GM21825 (cell line): ENCODE data around the gene TRIL.

Experiments
- ATAC-seq: cut with Tn5 transposase; IDR thresholded peaks from one replicate; pipeline ENCODE4 v1.9.1; 2021; ENCODE audit warnings: mild to moderate bottlenecking, moderate library complexity; ENCODE audit not compliant: unreplicated experiment

Gene TRIL

DNA sequence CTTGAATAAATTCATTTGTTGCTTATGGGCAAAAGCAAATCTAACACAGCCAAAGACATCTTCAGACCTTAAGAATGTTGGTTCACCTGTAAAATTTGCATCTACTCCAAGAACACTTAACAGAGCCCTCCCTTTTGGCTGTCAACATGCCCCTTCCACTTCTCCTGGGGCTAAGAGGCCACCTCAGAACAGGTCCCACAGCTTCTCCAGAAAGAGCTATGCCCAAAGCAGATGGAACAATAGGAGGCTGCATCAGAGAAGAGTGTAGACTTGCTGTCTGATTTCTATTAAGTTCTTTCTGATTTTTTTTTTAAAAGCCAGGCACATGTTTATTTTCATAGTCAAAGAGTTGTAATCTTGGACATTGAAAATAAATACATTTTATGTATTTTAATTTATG is 26.1 kb upstream of the TRIL start:
- ATAC-seq, result no peak

DNA sequence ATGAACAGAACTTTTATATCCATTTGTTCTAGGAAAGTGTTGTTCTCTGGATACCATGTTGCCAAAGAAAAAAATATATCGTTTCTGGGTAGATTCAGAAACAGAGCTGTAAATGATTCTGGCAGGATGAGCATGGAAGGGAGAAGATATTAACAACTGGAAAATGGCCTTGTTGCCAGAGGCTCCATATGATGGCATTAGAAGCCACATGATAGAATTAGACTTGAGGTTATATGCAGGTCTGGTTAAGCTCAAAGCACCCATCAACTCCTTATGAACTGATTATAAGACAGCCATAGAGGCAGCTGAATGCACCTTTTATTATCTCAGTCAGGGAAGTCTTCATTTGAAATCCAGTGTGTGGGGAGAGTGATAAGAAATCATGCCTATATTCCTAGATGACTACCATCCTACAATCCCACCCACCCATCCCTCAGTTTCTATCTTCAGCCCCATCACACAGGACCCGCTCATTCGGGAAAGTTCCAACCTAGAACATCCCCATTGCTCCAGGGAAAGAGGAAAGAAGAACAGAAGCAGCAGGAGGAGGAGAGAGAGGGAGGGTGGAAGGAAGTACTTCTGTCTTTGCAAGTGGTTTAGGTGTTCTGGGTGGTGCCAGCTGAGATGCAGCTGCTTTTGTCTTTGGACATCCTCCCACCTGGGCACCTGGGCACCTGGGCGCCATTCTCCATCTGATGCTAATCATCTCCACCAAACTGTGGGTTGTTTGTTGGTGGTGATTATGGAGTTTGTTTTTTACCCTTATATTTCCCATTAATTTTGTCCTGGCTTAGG is 25.5 kb upstream of the TRIL start:
- no peak for ATAC-seq

DNA sequence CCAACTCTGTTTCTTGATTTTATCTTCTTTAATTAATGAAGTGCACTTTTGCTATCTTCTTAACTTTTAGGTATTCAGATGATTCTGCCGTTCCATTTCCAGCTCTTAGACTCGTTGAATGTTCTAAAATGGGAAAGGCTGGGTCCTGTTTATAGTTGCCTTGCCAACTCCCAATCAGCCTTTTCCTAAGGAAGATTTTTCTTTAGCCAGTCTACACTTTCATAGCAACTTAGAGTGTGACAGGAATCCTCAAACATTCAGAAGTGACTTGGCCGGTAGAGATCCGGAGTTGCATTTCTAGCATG is 23.0 kb upstream of the TRIL start:
- ATAC-seq, result no peak

DNA sequence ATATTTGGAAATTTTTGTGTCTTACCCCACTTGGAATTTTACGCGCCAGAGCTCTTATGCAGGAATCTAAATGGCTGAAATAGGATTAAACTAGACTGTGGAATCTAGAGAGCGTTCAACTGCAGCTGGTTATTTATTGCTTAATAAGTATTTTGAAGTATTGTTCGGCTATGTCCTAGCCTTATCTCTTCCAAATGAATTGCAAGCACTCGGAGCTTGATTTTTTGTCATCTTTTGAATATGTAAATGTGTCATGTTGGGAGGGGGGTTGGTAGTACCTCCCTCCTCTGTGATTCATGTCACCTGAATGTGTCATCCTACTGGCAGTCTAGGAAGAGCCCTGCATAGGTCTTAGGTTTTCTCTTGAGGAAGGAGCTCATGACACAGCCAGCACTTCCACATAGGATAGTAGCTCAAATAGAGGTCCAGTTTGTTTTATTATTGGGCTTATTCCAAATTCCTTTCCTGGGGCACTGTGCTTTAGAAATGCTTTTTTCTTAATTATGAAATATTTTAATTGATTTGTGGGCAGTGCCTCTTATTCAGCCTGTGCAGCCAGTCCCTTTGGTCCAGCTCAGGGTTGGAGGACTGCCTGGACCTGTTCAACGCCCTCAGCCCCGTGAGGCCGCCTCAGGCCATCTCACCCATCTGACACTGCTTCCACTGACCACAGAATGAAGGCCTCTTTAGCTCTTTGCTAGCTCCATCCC is 22.5 kb upstream of the TRIL start:
- ATAC-seq, result no peak

DNA sequence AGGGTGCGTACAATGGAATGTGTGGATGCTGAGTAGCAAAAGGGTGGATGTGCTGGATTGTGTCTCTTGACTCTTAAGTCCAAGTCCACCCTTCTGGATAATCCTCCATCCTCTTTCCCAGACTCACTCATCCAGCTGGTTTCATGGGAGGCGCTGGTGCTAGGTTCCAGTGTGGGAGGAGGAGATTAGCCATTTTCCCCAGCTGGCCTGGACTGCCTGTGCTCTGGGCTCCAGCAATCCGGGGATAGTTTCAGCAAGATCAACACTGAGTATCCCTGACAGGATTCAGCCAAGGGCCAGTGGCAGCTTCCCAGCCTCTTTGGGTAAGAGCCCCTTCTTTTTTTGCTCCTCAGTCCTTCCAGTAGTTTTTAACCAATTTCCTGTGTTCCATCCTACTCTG is 21.6 kb upstream of the TRIL start:
- no peak for ATAC-seq

DNA sequence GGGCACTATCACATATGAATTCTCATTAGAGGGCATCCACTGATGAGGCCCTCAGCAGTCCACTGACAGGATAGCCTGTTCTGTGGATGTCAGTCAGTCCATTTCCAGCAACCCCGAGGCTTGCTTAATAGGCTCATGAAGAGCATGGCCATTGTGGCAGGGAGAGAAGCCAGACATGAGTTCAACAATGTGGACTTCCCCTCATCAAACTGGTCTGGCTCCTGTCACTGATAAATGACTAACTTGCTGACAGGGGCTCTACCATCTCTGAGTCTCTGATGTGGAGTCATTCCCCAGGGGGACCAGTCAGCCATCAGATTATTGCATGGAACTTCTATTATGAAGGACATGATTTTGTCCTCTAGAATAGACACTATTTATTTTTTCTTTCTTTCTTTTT is 19.8 kb upstream of the TRIL start:
- no peak for ATAC-seq

DNA sequence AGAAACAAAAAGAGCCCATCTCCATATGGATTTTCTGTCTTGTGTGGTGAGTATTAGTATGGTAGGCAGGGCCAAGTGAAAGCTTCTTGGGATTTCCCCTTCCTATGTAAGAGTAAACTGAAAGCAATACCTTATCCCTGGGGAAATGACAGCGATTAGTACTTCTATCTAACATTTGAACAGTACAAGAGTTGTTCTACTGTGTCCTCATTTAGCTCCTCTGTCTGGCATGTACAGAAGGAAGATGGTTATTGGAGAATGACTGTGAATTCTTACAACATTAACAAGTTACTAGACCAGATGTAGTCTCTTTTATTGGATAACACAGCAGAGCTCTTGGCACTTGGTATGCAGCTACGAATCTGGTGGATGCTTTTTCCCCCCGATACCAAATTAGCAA is 17.9 kb upstream of the TRIL start:
- no peak for ATAC-seq

DNA sequence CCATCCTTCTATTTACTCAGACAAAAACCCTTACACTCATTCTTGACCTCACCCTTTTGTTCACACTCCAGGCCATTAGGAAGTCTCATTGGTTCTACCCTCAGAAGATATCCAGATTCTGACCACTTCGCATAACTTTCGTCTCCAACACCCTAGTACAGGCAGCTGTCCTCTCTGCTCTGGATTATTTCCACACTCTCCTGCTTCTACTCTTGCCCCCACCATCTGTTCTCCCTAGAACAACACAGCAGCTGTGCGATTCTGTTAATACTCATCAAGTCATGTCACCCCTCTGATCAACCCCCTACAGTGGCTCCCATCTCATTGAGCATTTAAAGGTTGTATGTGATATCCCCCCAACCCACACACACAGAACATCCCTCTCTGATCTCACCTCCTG is 15.5 kb upstream of the TRIL start:
- no peak for ATAC-seq

DNA sequence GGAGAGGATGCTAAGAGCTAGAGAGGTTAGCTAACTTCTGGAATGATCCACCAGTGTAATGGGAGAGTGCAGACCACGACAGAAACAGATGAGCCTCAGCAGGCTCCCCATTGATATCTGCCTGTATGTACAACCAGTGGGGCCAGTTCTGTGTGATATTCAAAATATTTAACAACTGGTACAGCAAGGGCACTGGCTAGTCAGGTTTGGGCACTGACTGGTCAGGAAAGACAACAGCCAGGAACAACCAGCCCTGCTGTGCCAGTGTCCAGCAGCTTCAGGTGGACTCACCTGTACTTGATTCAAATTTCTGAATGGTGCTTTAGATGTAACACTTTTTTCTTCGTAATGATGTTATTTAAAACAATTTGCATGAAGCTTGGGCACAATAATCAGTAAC is 5.9 kb upstream of the TRIL start:
- ATAC-seq, result no peak

DNA sequence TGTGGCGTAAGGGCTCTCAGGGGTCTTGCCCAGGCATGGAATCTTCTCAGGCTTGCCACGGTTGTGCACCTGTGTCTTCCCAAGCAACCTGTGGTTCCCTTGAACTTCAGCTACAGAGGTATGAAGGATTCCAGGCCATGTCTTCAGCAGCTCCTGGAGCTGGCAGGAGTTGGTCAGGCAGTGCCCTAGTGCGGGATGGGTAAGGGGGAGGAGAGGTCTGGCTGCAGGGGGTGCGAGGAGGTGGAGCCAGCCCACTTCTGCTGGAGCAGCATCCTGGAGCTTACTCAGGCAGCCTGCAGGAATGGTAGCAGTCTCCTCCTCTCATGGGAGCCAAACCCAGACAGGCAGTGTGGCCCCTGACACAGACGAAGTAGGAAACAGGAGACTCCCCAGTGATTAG is 3.8 kb upstream of the TRIL start:
- no peak for ATAC-seq

DNA sequence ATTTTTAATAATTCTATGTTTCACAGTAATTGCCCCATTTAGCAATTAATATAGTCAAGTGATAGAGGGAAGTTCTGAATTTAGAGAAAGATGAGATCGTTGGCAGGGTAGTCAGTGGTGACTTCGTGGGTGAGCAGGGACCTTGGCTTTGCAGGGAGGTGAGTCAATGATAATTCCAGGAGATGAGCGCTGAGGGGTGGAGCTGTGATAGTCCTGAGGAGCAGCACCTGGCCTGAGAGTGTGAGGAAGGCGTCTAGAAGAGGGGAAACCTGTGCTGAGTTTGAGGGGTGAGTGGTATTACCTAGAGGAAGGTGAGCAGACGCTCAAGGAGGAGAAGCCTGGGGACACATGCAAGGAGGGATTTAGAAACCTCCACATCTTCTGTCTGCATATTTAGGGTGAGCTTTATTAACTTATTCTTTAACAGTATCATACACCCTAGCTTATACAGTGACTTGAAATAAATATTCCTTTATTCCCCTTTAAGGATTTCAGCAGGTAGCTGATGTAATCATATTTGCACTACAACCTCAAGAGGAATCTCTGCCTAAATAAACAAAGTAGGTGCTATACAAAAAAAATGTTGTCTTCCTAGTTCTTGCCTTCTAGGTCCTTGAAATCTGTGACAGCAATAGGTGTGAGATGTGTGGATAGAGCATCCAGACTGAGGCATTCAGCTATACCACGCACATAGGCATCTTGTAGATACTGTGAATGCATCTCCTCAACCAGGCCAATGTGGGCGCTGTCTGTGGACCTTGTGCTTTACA is 2.1 kb upstream of the TRIL start:
- ATAC-seq, result no peak

DNA sequence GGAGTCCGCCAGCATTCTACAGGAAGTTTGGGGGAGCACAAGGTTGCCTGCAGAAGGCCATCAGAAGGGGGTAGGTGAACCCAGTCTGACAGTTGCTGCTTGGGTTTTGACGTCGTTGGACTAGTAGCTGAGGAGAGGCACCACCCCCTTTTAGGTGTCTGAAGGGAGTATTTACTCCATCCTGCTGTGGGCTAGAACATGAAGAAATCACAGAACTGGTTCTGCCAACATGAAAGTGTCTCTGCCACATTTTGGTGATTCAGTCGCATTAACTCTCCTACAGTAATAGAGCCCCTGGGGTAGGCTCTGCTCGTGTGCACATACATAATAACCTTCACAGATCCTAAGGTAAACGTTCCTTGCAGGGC is 834 bp upstream of the TRIL start:
- no peak for ATAC-seq

DNA sequence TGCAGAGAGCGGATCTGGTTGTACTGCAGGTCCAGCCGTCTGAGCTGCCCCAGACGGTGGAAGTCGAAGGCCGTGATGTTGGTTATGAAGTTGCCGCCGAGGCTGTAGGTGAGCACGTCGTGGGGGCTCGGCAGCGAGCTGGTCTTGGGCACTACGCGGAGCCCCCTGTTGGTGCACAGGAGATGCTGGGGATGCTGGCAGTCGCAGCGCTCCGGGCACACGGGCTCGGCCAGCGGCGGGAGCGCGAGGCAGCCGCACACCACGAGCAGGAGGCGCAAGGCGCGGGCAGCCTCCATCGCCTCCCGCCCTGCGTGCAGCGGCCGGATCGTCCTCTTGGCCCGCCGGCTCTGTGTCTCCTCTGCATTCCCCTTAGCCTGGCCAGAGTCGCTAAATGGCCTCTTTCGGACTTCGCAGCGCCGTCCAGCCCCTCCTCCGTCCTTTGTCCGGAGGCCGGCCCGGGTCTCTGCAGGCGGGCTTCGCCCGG is 337 bp downstream of the TRIL start:
- no peak for ATAC-seq

DNA sequence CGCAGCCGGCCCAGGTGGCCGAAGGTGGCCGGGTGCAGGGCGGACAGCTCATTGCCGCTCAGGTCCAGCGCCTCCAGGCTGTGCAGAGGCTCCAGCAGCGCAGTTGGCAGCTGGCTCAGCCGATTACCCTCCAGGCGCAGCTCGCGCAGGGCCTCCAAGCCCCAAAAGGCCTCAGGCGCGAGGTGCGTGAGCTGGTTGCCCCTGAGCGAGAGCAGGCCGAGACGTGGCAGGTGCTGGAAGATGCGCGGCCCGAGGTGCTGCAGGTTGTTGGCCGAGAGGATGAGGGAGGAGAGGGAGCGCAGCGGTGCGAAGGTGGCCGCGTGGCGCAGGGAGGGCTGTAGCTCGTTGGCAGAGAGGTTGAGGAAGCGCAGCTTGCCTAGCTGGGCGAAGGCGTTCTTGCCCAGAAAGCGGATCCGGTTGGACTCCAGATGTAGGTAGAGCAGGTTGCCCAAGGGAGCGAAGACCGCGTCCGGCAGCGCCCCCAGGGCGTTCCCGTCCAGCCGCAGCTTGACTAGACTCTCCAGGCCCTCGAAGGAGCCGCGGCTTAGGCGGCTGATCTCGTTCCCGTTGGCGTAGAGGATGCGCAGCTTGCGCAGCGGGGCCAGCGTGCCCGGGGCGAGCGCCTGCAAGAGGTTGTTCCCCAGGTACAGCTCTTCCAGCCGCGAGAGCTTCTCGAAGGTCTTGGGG is 923 bp downstream of the TRIL start:
- ATAC-seq, result no peak

DNA sequence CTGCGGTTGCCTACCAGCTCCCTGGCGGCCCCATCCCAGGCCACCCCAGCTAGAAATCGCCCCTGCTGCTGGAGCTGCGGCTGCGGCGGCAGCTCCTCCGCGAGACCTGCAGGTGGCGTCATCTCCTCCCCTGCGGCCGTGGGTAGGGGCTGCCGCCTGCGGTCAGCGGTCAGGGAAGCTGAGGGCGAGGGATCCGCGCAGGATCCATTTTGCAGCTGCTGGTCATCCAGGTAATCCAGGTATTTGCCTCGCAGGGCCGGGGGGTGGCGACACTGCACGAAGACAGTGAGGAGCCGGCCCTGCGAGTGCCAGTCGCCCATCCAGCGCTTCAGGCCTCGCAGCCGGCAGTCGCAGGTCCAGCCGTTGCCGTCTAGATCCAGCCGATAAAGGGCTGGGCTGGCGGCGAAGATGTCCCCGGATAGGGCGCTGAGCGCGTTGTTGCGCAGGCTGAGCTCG is 1.5 kb downstream of the TRIL start:
- ATAC-seq, result no peak

DNA sequence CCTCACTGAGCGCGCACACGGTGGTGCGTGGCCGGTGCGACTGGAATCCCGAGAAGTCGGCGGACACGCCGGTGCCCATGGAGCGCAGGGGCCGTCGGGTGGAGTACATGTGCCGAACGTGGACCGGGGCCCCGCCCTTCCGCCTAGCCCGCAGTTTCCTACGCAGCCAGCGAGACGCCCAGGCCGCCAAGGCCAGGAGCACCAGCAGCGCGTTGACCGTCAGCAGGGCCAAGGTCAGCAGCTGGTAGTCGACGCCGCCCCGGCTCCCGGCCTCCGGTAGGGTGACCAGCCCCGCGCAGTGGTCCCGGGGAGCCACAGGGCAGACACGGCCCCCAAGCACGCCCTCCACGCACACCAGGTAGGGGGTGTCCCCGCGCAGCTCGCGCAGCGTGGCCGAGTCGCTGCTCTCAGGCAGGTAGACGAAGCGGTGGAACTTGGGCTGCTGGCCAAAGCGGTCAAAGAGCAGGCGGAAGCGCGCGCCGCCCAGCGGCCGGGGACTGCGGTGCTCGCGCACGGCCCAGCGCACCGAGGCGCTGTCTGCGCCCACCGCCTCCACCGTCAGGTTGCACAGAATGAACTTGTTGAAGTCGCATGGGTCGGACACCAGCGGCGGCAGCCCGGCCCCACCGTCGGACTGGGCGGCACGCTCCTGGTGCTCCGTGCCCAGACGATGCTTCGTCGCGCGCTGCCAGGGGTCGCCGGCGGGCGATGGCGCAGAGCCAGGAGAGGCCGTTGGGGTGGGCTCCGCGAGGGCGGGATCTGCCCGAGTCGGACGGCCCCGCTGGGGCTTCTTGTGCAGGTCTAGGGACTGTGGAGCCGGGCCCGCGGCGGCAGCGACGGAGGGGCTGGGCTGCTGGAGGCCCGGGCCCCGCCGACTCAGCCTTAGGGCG is 2.2 kb downstream of the TRIL start:
- no peak for ATAC-seq

DNA sequence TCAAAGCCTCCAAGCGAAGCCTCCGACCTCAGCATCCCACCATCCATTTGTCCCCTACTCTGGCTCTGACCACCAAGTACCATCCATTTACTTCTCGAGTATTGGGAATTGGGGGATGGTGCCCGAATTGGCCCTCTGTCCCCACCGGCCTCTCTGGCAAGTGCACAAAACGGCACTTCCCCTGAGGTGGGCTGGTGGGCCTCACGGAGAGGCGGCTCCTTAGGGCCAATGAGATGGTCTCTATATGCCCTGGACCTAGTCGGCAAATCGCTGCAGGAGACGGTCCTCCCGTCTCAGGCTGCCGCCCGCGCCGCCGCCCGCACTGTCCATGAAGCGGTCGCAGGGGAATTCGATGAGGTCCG is 2.8 kb downstream of the TRIL start:
- ATAC-seq, result no peak

DNA sequence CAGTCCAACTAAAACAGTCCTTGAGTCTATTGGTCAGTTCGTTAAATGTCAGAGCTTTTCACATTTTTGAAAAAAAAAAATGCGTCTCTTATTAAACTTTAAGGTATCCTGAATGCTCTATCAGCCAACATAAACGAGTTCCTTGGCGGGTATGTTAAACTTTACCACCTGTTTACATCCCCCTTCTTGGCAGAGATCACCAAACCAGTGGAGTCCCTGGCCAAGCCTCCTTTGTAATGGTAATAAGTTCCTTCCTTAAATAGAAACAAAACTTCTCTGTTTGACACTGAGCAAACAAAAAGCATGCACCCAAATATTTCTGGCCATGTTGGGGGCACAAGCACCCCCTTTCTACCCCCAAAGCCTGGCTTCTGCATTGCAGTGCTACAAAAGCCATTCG is 3.2 kb downstream of the TRIL start:
- no peak for ATAC-seq

DNA sequence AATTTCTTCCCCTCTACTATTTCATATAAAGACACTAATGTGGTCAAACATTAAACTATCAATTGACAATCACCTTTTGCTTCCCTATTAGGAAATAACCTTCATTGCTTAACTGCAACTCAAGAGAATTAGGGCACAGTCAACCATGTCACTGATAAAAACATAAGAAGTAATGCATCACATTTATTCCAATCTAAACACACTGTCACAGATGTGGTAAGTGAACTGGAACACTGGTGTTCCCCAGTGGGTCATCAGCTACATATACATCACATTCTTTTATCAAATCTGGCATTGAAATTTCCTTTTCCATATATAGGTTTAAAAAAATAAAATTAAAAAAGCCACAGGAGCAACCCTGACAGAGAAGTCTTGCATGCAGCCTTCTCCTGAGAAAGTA is 3.7 kb downstream of the TRIL start:
- no peak for ATAC-seq

DNA sequence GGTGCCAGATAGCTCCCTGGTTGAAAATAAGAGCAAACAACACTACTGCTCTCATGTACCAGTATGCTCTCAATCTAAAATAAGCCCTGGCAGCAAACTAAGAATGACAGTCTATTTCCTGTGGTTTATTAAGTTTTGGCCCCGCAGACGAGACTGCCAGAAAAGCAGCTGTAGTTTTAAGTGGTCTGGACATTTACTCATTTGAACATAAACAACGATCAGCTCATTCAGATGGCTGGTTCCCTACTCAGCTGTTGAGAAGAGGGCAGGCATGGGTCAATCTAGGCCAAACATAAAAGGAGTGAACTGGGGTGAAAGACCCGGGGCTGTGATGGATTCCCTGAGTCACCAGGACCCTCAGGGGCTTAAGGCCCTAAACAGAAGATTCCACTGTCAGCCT is 4.5 kb downstream of the TRIL start:
- no peak for ATAC-seq
